Ureter (tissue), 1 donor: ENCODE results near the gene ABI2. TPM values are rescaled to one million over a fixed set of nuclear protein-coding genes. Genes with fewer than 3 reads are reported as not detected.
"Not testable (repeated sequence)": the region's sequence is repeated elsewhere in the genome, so short reads cannot be mapped to it uniquely, and the experiment has no call there.

ENCODE experiments used
- DNase-seq: peaks from one replicate; pipeline ENCODE4 v3.0.0-alpha.2; 2020; ENCODE audit warnings: low spot score
- total RNA-seq: library from RNA; stranded (reverse); gene quantifications from one replicate; pipeline ENCODE4 v1.2.4, GENCODE V29; 2023
- donor health status: DM: yes; HTN: yes; CAD: no.

Gene ABI2
- total RNA-seq = 60.2 TPM

DNA sequence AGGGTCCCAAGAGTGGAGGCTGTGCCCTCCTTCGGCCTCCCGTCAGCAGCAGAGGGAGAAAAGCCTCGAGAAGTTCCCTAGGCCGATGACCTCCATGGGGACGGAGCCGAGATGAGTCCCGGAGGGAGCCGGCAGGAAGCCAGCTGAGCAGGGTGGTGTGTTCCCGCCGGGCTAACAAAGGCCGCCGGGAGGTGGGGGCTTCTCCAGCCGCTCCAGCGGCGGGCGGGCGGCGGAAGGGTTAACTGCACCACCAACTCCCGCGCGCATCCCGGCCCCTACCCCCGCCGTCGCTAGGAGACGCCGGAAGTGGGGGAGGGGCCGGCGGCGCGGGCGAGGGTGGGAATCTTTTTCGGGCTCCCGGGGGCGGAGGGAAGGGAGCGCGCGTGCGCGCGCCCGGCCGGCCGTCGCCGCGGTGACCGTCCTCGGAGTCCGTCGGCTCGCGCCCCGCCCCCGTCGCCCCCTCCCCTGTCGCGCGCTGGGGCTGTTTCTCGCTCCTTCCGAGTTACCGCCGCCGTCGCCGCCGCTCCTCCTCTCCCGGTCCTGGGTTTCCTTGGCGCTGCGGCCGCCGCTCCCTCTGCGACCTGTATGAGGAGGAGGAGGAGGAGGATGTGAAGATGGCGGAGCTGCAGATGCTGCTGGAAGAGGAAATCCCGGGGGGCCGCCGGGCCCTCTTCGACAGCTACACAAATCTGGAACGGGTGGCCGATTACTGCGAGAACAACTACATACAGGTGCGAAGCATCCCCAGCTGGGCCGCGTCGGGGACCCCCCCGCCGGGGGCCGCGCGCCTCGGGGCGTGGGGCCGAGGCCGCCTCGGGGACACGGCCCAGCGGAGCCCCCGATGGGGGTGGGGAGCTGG lies at the start of gene ABI2:
ABI2 (plus strand) TSS at position 494 of the 859 bp plus-strand sequence; CDS start at position 615, 121 bp downstream.
- peak; percentile 82 for DNase-seq

DNA sequence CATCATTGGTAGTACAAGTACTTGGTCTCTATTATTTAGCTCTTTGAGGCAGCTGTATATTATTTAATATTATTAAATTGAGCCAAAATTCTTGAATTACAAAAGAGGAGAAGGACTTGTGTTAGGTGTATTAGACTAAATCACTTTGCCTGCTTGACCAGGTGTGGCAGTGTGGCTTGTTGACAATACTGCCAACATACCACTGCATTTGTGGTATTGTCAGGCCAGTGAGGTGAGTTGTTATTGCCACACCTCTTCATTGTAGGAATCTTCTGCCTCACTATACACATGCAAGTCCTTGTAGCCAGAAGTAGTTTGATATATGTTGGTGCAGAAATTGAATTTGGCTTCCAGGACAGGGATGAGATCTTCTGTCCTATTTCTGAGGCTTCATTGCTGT lies 48.9 kb upstream of the ABI2 start:
- DNase-seq = no peak

- no peak for DNase-seq
These were observed 47.6 kb upstream of the ABI2 start for GRCh38 chr2:203280428-203281064.

- no peak for DNase-seq
These were observed 46.1 kb upstream of the ABI2 start for GRCh38 chr2:203282101-203282500.

GRCh38 chr2:203286532-203286931 lies 41.7 kb upstream of the ABI2 start:
- no peak for DNase-seq

DNA sequence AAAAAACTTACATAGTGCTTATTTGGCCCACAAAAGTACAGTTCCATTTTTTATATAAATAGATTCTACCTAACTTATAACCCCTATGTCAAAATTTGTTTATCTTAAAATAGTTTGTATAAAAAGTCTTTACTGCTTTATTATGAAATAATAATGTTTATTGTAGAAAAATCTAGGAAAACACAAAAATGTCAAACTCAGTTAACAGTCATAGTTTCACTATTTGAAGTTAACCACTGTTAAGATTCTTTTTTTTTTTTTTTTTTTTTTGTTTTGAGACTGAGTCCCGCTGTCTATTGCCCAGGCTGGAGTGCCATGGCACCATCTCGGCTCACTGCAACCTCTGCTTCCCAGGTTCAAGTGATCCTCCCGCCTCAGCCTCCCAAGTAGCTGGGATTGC lies 26.5 kb upstream of the ABI2 start:
- DNase-seq = no peak

DNA sequence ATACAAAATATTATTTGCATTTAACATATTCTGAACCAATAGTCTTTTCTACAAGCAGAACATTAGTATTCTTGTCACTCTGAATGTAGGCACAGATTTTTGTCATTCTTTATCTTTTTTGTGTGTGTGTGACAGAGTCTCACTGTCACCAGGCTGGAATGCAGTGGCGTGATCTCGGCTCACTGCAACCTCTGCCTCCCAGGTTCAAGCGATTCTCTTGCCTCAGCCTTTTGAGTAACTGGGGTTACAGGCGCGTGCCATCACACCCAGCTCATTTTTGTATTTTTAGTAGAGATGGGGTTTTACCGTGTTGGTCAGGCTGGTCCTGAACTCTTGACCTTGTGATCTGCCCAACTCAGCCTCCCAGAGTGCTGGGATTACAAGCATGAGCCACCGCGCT lies 25.6 kb upstream of the ABI2 start:
- not testable (repeated sequence) for DNase-seq

DNA sequence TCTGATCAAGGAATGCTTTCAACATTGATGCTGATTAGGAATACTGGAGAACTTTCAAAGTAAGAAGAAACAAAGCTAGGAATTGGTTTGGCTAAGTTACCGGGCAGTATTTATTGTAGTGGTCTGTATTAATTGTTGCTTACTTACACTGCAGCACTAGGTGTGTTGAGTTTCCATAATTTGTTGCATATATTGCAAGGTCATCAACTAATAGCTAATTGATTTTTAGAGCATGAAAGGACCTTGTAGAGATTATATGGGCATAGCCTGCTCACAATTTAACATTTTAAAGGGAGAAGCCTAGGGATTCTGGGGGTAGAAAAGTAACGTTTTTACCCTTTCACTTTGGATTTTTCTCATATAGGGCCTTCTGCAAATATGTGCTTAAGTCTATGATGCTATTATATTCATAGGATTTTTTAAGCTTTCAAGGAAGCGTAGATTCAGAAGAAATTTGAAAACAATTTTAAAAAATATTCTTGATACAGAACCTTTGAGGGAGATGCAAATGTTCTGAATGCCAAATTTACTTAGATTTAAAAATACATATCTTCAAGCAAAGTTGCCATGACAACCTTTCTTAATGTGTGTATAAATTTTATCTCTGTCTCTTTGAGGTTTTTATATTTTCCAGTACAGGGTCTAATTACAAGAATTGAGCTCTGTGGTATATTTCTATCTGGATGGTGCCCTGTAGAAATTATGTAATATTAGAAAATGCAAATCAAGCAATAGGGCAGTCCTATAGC lies 17.3 kb upstream of the ABI2 start:
- DNase-seq = no peak

DNA sequence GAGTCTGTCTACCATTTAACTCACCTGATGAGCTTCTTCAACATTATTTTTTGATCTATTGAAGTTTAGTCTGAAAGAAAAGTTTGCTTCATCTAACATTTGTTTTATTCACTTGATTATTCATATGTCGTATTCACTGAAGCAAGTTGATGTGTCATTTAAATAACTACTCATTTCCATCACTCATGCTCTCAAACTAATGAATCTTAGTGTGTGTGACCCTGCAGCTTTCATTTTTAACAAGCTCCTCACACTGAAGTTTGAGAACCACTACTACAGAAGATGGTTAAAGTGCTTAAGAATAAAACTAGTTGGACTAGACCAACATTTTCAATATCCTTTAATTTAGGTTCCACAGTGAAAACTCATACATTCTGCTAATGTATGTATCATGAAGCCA lies 1.8 kb upstream of the ABI2 start:
- DNase-seq = no peak

- no peak for DNase-seq
These were observed 653 bp upstream of the ABI2 start for GRCh38 chr2:203327582-203327900.

DNA sequence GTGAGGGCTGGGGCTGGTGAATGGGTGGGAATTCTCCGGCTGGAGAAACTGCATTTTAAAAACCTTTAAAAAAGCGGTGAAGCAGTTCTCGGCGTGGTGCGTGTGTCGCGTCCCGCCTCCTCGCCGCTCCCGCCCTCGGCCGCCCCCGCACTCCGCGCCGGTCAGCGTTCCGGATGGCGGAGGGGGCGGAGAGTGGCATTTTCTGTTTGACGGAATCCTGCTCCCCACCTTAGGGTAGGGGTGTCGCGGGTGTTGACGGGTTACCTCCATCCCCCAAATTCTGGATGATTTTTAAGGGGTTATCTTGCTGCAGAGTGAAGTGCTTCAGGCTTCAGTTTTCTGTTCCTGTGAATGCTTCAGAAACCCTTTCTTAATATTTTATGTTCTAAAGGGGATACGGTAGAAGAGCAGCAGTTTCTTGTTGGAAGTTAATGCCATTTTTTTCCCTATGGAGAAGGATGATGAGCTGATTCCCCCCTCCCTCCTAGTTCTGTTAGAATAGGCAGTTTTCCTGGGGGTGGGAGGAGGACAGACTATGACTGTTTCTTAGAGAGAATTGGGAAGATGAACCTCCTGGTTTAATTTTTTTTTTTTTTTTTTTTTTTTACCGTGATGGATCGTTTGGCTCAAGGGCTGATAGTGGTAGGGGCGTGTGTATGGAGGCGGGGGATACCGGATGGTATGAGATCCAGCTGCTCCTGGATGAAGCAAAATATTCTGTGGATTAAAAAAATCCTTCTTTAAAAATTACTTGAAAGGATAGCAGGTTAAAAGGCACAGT lies 756 bp downstream of the ABI2 start:
- no peak for DNase-seq

DNA sequence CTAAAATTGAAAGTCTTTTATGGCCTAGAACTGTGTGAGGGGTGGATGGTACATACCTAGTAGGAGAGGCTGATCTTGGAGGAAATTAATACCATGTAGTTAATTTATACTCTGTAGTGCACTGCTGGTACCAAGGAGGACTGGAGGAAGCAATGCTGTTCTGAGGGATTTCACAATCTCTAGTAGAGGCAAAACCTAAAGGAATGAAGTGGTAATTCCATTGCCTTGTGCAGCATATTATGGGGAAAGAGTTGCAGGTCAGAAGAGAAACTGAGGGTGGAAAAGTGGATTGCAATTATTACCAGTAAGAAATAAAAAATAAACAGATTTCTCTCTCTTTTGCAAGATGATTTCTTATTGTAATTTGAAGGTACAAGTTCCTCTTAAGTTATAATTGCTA lies 2.2 kb downstream of the ABI2 start:
- DNase-seq = no peak

- no peak for DNase-seq
These were observed 10.1 kb downstream of the ABI2 start for GRCh38 chr2:203338322-203338721.

DNA sequence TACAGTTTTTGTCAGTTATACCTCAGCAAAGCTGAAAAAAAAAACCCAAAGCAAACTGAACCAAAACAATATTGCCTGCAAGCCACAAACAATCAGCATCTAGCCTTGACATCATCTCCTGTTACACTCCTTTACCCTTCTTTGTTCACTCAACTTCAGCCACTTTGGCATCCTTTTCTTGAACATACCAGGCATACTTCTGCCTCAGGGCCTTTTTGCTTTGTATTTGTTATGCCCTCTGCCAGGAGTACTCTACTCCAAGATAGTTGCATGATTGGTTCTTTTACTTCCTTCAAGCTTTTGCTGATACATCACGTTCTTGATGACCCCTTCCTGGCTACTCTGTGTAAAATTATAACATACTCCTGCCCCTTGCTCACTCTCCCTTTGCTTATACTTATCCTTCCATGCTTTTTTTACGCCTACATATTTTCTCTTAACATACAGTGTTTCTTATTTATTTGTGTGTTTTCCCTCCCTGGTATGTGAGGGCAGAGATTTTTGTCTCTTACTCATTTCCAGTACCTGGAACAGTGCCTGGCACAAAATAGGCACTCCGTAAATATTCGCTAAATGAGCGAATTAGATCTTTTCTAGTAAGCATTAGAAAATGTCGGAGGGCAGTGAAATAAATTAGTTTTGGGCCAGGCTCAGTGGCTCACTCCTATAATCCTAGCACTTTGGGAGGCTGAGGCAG lies 12.7 kb downstream of the ABI2 start:
- DNase-seq = no peak

- DNase-seq = no peak
These were observed 13.6 kb downstream of the ABI2 start for GRCh38 chr2:203341741-203342310.

DNA sequence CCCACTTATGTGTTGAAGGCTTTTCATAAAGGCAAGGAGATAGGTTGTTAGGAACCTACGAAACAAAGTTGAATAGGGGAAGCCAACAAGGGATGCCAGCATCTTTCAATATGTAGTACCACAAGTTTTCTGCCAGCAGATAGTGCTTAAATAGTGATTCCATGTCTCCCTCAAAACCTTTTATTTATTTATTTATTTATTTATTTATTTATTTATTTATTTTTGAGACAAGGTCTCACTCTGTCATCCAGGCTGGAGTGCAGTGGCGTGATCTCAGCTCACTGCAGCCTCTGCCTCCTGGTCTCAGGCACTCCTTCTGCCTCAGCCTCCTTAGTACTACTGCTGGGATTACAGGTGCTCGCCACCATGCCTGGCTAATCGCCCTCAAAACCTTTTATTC lies 14.2 kb downstream of the ABI2 start:
- DNase-seq = not testable (repeated sequence)

- no peak for DNase-seq
These were observed 16.5 kb downstream of the ABI2 start for GRCh38 chr2:203344667-203345066.

- no peak for DNase-seq
These were observed 18.4 kb downstream of the ABI2 start for GRCh38 chr2:203346612-203347011.

- DNase-seq = no peak
These were observed 19.2 kb downstream of the ABI2 start for GRCh38 chr2:203347375-203347774.

DNA sequence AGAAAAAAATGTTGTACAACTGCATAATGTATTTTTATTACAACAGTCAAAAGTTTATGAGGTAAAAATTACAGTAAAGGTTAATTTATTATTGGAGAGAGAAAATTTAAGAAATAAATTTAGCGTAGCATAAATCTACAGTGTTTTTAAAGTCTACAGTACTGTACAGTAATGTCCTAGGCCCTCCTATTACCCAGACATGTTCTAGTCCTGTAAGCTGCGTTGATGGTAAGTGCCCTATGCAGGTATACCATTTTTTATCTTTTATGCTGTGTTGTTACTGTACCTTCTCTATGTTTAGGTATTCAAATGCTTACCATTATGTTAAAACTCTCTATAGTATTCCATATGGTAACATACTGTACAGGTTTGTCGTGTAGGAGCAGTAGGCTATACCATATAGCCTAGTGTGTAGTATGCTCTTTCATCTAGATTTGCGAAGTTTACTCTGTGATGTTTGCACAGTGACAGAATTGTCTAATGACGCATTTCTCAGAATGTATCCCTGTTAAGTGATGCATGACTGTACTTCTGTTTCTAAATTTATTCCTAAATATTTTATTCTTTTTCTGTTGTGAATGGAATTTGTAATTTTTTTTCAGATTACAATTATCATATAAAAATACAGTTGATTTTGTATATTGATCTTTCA lies 24.5 kb downstream of the ABI2 start:
- DNase-seq = no peak
